AG04449 (cell line): Measurements from ENCODE around the gene EMC10.

Source experiments
- CTCF ChIA-PET: fragments of 350-600 bp; formaldehyde crosslinking; extraction: SDS; loops from one replicate; lab custom pipeline; 2021; ENCODE audit warnings: antibody characterized with exemption; lab: Yijun Ruan, JAX
- POLR2A ChIA-PET: fragments of 400-600, 350-600 bp; formaldehyde crosslinking; extraction: SDS; loops from one replicate; lab custom pipeline; 2020; ENCODE audit warnings: antibody characterized with exemption, inconsistent platforms; lab: Yijun Ruan, JAX
- DNase-seq: peaks from one replicate; pipeline ENCODE4 v3.0.0-alpha.2; 2010; ENCODE audit warnings: low read depth, low spot score
- H3K4me3 ChIP-seq: 2 replicates; pipeline ENCODE4 v1.5.1; 2011; ENCODE audit warnings: low read depth, mild to moderate bottlenecking, control low read depth, low read length
- CTCF ChIP-seq: IDR thresholded peaks from one replicate; pipeline ENCODE4 v1.5.1; 2011; ENCODE audit warnings: mild to moderate bottlenecking, moderate library complexity, low read length, control low read depth, inconsistent platforms; ENCODE audit not compliant: insufficient read depth; ENCODE audit errors: missing control alignments

Gene EMC10

GRCh38 chr19:50449236-50449899 is 26.9 kb upstream of the EMC10 start:
- no peak overlapping the region for H3K4me3 ChIP-seq
- ChIA-PET POLR2A (no interaction called here), CTCF (interaction anchor here (1.1 to 1.9 kb wide), 3 partner anchors 11 to 81 kb away, joined by 3 to 5 read pairs (median 3); no protein-coding TSS in a partner anchor)
- no peak for TF ChIP-seq CTCF
- DNase-seq = no peak

GRCh38 chr19:50450369-50451222 is 25.7 kb upstream of the EMC10 start:
- H3K4me3 ChIP-seq = no peak overlapping the region
- ChIA-PET CTCF (interaction anchor here (1.1 kb wide), 2 partner anchors 10 to 82 kb away, joined by 3 to 7 read pairs; no protein-coding TSS in a partner anchor), POLR2A (no interaction called here)
- TF ChIP-seq CTCF = no peak
- DNase-seq = no peak

- no peak for DNase-seq
- ChIA-PET CTCF (interaction anchor here (1.1 kb wide), 1 partner anchor 10 kb away, joined by 7 read pairs; no protein-coding TSS in a partner anchor), POLR2A (no interaction called here)
- no peak for TF ChIP-seq CTCF
- H3K4me3 ChIP-seq = no peak overlapping the region
Measured at GRCh38 chr19:50451223-50451534, 25.1 kb upstream of the EMC10 start.

- ChIA-PET POLR2A (no interaction called here), CTCF (interaction anchor here (1.0 kb wide), 1 partner anchor 13 kb away, joined by 3 read pairs; no protein-coding TSS in a partner anchor)
- H3K4me3 ChIP-seq = no peak overlapping the region
- no peak for TF ChIP-seq CTCF
- DNase-seq = no peak
Measured at GRCh38 chr19:50453243-50453642, 23.1 kb upstream of the EMC10 start.

GRCh38 chr19:50455992-50456391 is 20.3 kb upstream of the EMC10 start:
- no peak overlapping the region for H3K4me3 ChIP-seq
- ChIA-PET POLR2A (no interaction called here), CTCF (no interaction called here)
- no peak for DNase-seq
- TF ChIP-seq CTCF = no peak

GRCh38 chr19:50457300-50457699 is 19.0 kb upstream of the EMC10 start:
- ChIA-PET POLR2A (no interaction called here), CTCF (interaction anchor here (1.1 to 2.3 kb wide), 3 partner anchors 8 to 89 kb away, joined by 3 to 7 read pairs (median 4); no protein-coding TSS in a partner anchor)
- no peak for TF ChIP-seq CTCF
- DNase-seq = no peak
- H3K4me3 ChIP-seq = no peak overlapping the region
